DND-41 (cell line): ENCODE data around the gene IL22RA1.

Experiments used
- CTCF ChIP-seq: IDR thresholded peaks from 2 replicates; pipeline ENCODE4 v1.5.1; 2012; ENCODE audit warnings: borderline replicate concordance, low read length, moderate library complexity, mild to moderate bottlenecking; ENCODE audit not compliant: poor library complexity, severe bottlenecking; ENCODE audit errors: extremely low read depth
- EZH2 ChIP-seq: IDR thresholded peaks from 3 replicates; pipeline ENCODE4 v1.6.1; 2012; ENCODE audit warnings: borderline replicate concordance, low read depth, mild to moderate bottlenecking, moderate library complexity, low read length, inconsistent platforms; ENCODE audit not compliant: severe bottlenecking

DNA sequence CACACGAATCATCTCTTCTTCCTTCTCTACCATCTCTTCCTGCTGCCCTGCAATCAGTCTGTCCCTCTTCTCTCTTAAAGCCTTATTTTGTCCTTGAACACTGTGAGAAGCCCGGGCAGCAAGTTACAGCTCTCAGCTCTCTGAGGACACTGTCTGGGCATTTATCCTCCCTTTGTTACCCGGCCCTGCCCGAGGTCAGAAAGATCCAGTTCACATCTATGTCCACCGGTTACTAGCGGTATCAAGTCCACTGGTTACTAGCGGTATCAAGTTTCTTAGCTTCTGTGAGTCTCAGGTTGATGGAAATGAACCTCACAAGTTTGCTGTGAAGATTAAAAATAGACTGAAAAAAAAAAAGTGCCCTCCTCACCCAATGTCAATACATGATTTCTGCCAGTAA, 25.3 kb upstream of the IL22RA1 start:
- TF ChIP-seq CTCF (no peak), EZH2 (no peak)
